Activated CD4-positive, CD25-positive, alpha-beta regulatory T cell (primary cell): Measurements from ENCODE around the gene MGA.
A peak's percentile ranks its signal among the peaks of the same experiment; 100 is the strongest.
"Not testable (repeated sequence)": the region's sequence is repeated elsewhere in the genome, so short reads cannot be mapped to it uniquely, and the experiment has no call there.

Source experiments
- DNase-seq, 4 experiments: peaks; one replicate each; lab custom pipeline; 2025; lab: John Stamatoyannopoulos, UW

MGA gene

GRCh38 chr15:41714291-41714690 lies 54.1 kb downstream of the MGA start:
- DNase-seq, result no peak

GRCh38 chr15:41716864-41717263 lies 56.7 kb downstream of the MGA start:
- no peak for DNase-seq

- DNase-seq, result no peak
Measured at GRCh38 chr15:41727143-41727542, 66.9 kb downstream of the MGA start.

GRCh38 chr15:41728061-41728460 lies 67.9 kb downstream of the MGA start:
- not testable (repeated sequence) for DNase-seq

- DNase-seq, result no peak
Measured at GRCh38 chr15:41730543-41730942, 70.3 kb downstream of the MGA start.

- DNase-seq, result no peak
Measured at GRCh38 chr15:41732483-41732882, 72.3 kb downstream of the MGA start.

- DNase-seq, result no peak
Measured at GRCh38 chr15:41734079-41734478, 73.9 kb downstream of the MGA start.

GRCh38 chr15:41735046-41735445 lies 74.8 kb downstream of the MGA start:
- no peak for DNase-seq

GRCh38 chr15:41735492-41735891 lies 75.3 kb downstream of the MGA start:
- not testable (repeated sequence) for DNase-seq

GRCh38 chr15:41746802-41747201 lies 86.6 kb downstream of the MGA start:
- DNase-seq, result no peak

GRCh38 chr15:41756198-41756597 lies 96.0 kb downstream of the MGA start:
- DNase-seq, result no peak

GRCh38 chr15:41772720-41773331 lies 112.6 kb downstream of the MGA start:
- DNase-seq, result peak in 3 of 4 experiments; percentile 14 to 34 (median 21)

GRCh38 chr15:41773332-41773728 lies 113.1 kb downstream of the MGA start:
- DNase-seq, result no peak

- no peak for DNase-seq
Measured at GRCh38 chr15:41773729-41774061, 113.5 kb downstream of the MGA start.

GRCh38 chr15:41774062-41774881 lies 114.1 kb downstream of the MGA start, which contains the start of gene MAPKBP1:
Gene MAPKBP1 (plus strand): TSS chr15:41774484. CDS start chr15:41775276, 792 bp downstream.
- peak; percentile 88 to 96 (median 93) for DNase-seq

- DNase-seq, result no peak
Measured at GRCh38 chr15:41774882-41775417, 114.7 kb downstream of the MGA start.

GRCh38 chr15:41775651-41776050 lies 115.4 kb downstream of the MGA start:
- DNase-seq, result no peak

- no peak for DNase-seq
Measured at GRCh38 chr15:41777421-41777973, 117.3 kb downstream of the MGA start.

- DNase-seq, result no peak
Measured at GRCh38 chr15:41778521-41778920, 118.3 kb downstream of the MGA start.

- no peak for DNase-seq
Measured at GRCh38 chr15:41779662-41780157, 119.5 kb downstream of the MGA start.

GRCh38 chr15:41780266-41780665 lies 120.1 kb downstream of the MGA start:
- DNase-seq, result no peak

GRCh38 chr15:41780727-41781126 lies 120.5 kb downstream of the MGA start:
- no peak for DNase-seq
